Measurements from ENCODE around the gene AGO1.

AGO1 gene

GRCh38 chr1:35925741-35926140, 42.7 kb downstream of the AGO1 start:
- no peak for TF ChIP-seq CTCF (IDR thresholded peaks at IDR 0.05; ENCODE audit: poor library complexity, severe bottlenecking)
- Histone ChIP-seq H3K4me3 (ENCODE audit: severe bottlenecking) (no peak overlapping the region), H3K27ac (ENCODE audit: poor library complexity, severe bottlenecking) (no peak overlapping the region), H3K9me3 (ENCODE audit: severe bottlenecking) (no peaks in the 10 kb centered on the region), H3K27me3 (ENCODE audit: insufficient read depth, poor library complexity, severe bottlenecking) (no peaks in the 10 kb centered on the region), H3K36me3 (ENCODE audit: low read depth) (no peaks in the 10 kb centered on the region), H3K4me1 (ENCODE audit: insufficient read depth, poor library complexity, severe bottlenecking) (no peaks in the 10 kb centered on the region)
- DNase-seq (ENCODE audit: low spot score) (no peak), ATAC-seq (ENCODE audit: low read depth) (no peak)

- no peak for ATAC-seq (ENCODE audit: low read depth)
- Histone ChIP-seq H3K27me3 (ENCODE audit: insufficient read depth, poor library complexity, severe bottlenecking) (no peaks in the 10 kb centered on the region), H3K27ac (ENCODE audit: poor library complexity, severe bottlenecking) (no peak overlapping the region), H3K4me3 (ENCODE audit: severe bottlenecking) (no peak overlapping the region), H3K36me3 (ENCODE audit: low read depth) (no peaks in the 10 kb centered on the region), H3K9me3 (ENCODE audit: severe bottlenecking) (no peaks in the 10 kb centered on the region), H3K4me1 (ENCODE audit: insufficient read depth, poor library complexity, severe bottlenecking) (no peaks in the 10 kb centered on the region)
- no peak for DNase-seq (ENCODE audit: low spot score)
- no peak for TF ChIP-seq CTCF (IDR thresholded peaks at IDR 0.05; ENCODE audit: poor library complexity, severe bottlenecking)
These were observed 44.5 kb downstream of the AGO1 start for GRCh38 chr1:35927472-35927871.

- no peak for TF ChIP-seq CTCF (IDR thresholded peaks at IDR 0.05; ENCODE audit: poor library complexity, severe bottlenecking)
- Histone ChIP-seq H3K9me3 (ENCODE audit: severe bottlenecking) (no peaks in the 10 kb centered on the region), H3K4me1 (ENCODE audit: insufficient read depth, poor library complexity, severe bottlenecking) (peaks cover 13% of the 10 kb centered on the region), H3K27me3 (ENCODE audit: insufficient read depth, poor library complexity, severe bottlenecking) (no peaks in the 10 kb centered on the region), H3K4me3 (ENCODE audit: severe bottlenecking) (peak overlapping the region; percentile 90), H3K27ac (ENCODE audit: poor library complexity, severe bottlenecking) (peak overlapping the region; percentile 81), H3K36me3 (ENCODE audit: low read depth) (no peaks in the 10 kb centered on the region)
- ATAC-seq (ENCODE audit: low read depth): peak; percentile 15; the same call in 1 of the 3 replicates
- no peak for DNase-seq (ENCODE audit: low spot score)
These were observed 47.0 kb downstream of the AGO1 start for GRCh38 chr1:35929730-35930592.

GRCh38 chr1:35930593-35931445, 47.8 kb downstream of the AGO1 start, which contains the start of gene AGO3:
TSS of gene AGO3 (plus strand) at chr1:35931105. CDS start at chr1:35931427, 322 bp downstream.
- Histone ChIP-seq H3K4me1 (ENCODE audit: insufficient read depth, poor library complexity, severe bottlenecking) (peaks cover 13% of the 10 kb centered on the region), H3K9me3 (ENCODE audit: severe bottlenecking) (no peaks in the 10 kb centered on the region), H3K36me3 (ENCODE audit: low read depth) (no peaks in the 10 kb centered on the region), H3K27me3 (ENCODE audit: insufficient read depth, poor library complexity, severe bottlenecking) (no peaks in the 10 kb centered on the region), H3K4me3 (ENCODE audit: severe bottlenecking) (peak within 1 kb of the TSS; percentile 90), H3K27ac (ENCODE audit: poor library complexity, severe bottlenecking) (peak within 1 kb of the TSS; percentile 81)
- DNase-seq (ENCODE audit: low spot score) (peak; percentile 87), ATAC-seq (ENCODE audit: low read depth) (peak; percentile 84)
- no peak for TF ChIP-seq CTCF (IDR thresholded peaks at IDR 0.05; ENCODE audit: poor library complexity, severe bottlenecking)
